K562 (cell line): ENCODE results near the gene VANGL1. TPM values are rescaled to one million over a fixed set of nuclear protein-coding genes. Genes with fewer than 3 reads are reported as not detected.

Experiments
- ATAC-seq: fragments of 200-7000 bp; cut with Tn5 transposase; 3 replicates; pipeline ENCODE4 v1.9.1; 2020; ENCODE audit warnings: moderate library complexity
- BruUV-seq: library from RNA; stranded (reverse); fragments of 400-500 nt; replicated peaks from 2 replicates; lab custom pipeline; 2021; lab: Mats Ljungman, UMichigan
- CTCF ChIA-PET: fragments of 300-600 bp; formaldehyde crosslinking; extraction: SDS; loops from one replicate; lab custom pipeline; 2021; ENCODE audit warnings: low intra/inter-chr PET ratio; lab: Yijun Ruan, JAX
- POLR2A ChIA-PET: fragments of 300-600, 350-650 bp; sonication (Branson Sonifier 250); formaldehyde crosslinking; extraction: SDS; loops from one replicate; lab custom pipeline; 2021; ENCODE audit warnings: antibody characterized with exemption, inconsistent platforms; lab: Yijun Ruan, JAX
- DNase-seq, 4 experiments: peaks; one replicate each; pipeline versions ENCODE4 v3.0.0 to v3.0.0-alpha.2; 2011 to 2018; ENCODE audit warnings: low spot score in 3 of 4, mixed read lengths in 3 of 4; ENCODE audit errors: extremely low read depth in 1 of 4
- FAIRE-seq: peaks from 2 replicates; lab custom pipeline; 2011; peaks lifted over from hg19 to GRCh38; lab: Jason Lieb, UNC
- H2AFZ ChIP-seq: 2 replicates; pipeline ENCODE4 v1.6.0; 2011; ENCODE audit warnings: low read depth, low read length, control low read depth, inconsistent platforms
- H3K27ac ChIP-seq: fragments of 200-600 bp; 3 replicates; pipeline ENCODE4 v1.8.0; 2011; ENCODE audit warnings: low read depth, mild to moderate bottlenecking, control low read depth, inconsistent platforms, low read length, moderate library complexity, mixed read lengths; ENCODE audit errors: extremely low read depth
- H3K27me3 ChIP-seq, 2 experiments: fragments of 300-600 bp in 1 of 2; 2 replicates in 1 of 2; 3 replicates in 1 of 2; pipeline versions ENCODE4 v1.6.0 to v1.8.0; 2011; ENCODE audit warnings: inconsistent platforms in 2 of 2, low read length in 2 of 2, mild to moderate bottlenecking in 1 of 2, mixed read lengths in 1 of 2, moderate library complexity in 1 of 2; ENCODE audit not compliant: control insufficient read depth in 2 of 2, insufficient read depth in 2 of 2
- H3K36me3 ChIP-seq: fragments of 300-600 bp; 3 replicates; pipeline ENCODE4 v1.8.0; 2011; ENCODE audit warnings: mild to moderate bottlenecking, low read length, inconsistent platforms; ENCODE audit not compliant: control insufficient read depth, insufficient read depth
- H3K4me1 ChIP-seq, 2 experiments: fragments of 200-600 bp in 1 of 2; replicated peaks in 1 of 2; 2 replicates in 1 of 2; 3 replicates in 1 of 2; pipeline versions ENCODE4 v1.5.1 to v1.8.0; 2011; ENCODE audit warnings: inconsistent platforms in 2 of 2, low read length in 2 of 2, mild to moderate bottlenecking in 1 of 2, mixed read lengths in 1 of 2, moderate library complexity in 1 of 2; ENCODE audit not compliant: control insufficient read depth in 2 of 2, insufficient read depth in 2 of 2
- H3K4me2 ChIP-seq: 2 replicates; pipeline ENCODE4 v1.6.1; 2011; ENCODE audit warnings: low read length, control low read depth, inconsistent platforms, mixed read lengths; ENCODE audit not compliant: insufficient read depth
- H3K4me3 ChIP-seq: fragments of 200-600 bp; sonication (generic), shearing (Covaris generic); 2 replicates; pipeline ENCODE4 v1.5.1; 2016; ENCODE audit warnings: control low read depth, inconsistent platforms
- H3K79me2 ChIP-seq: fragments of 200-600 bp; 3 replicates; pipeline ENCODE4 v1.8.0; 2011; ENCODE audit warnings: low read length, inconsistent platforms; ENCODE audit not compliant: control insufficient read depth, insufficient read depth
- H3K9ac ChIP-seq, 2 experiments: 2 replicates each; pipeline versions ENCODE4 v1.6.0 to v1.6.1; 2011; ENCODE audit warnings: low read depth in 2 of 2, low read length in 2 of 2, control low read depth in 1 of 2, inconsistent platforms in 1 of 2, mild to moderate bottlenecking in 1 of 2, mixed read lengths in 1 of 2; ENCODE audit not compliant: insufficient read depth in 1 of 2
- H3K9me1 ChIP-seq: one replicate; pipeline ENCODE4 v1.6.0; 2011; ENCODE audit warnings: inconsistent platforms, mild to moderate bottlenecking, low read length, moderate library complexity; ENCODE audit not compliant: control insufficient read depth, insufficient read depth
- H3K9me3 ChIP-seq: replicated peaks from 2 replicates; pipeline ENCODE4 v1.5.1; 2011; ENCODE audit warnings: low read depth, low read length, inconsistent platforms; ENCODE audit not compliant: control insufficient read depth, insufficient read depth
- H4K20me1 ChIP-seq: replicated peaks from 2 replicates; pipeline ENCODE4 v1.6.1; 2011; ENCODE audit warnings: low read length, inconsistent platforms, mixed read lengths; ENCODE audit not compliant: control insufficient read depth, insufficient read depth
- MBD1 ChIP-seq: fragments of 250-450 bp; sonication (Bioruptor Pico); IDR thresholded peaks from 2 replicates; pipeline ENCODE4 v1.8.0; 2022; ENCODE audit warnings: inconsistent platforms
- MGA ChIP-seq: fragments of 450-650 bp; IDR thresholded peaks from 2 replicates; pipeline ENCODE4 v1.6.1; 2016; ENCODE audit warnings: mild to moderate bottlenecking, moderate library complexity
- PURB ChIP-seq: sonication (generic); formaldehyde crosslinking; IDR thresholded peaks from 2 replicates; pipeline ENCODE4 v1.9.0; 2021; ENCODE audit warnings: low read depth, mild to moderate bottlenecking, missing genetic modification reagents
- TCF7L2 ChIP-seq: fragments of 150-350 bp; IDR thresholded peaks from 2 replicates; pipeline ENCODE4 v1.6.1; 2016; ENCODE audit warnings: low read depth, mild to moderate bottlenecking, low read length, moderate library complexity
- ZNF699 ChIP-seq: fragments of 250-450 bp; sonication (Bioruptor Pico); IDR thresholded peaks from 2 replicates; pipeline ENCODE4 v1.8.0; 2021; ENCODE audit warnings: mild to moderate bottlenecking, moderate library complexity; ENCODE audit not compliant: insufficient replicate concordance
- WGBS: fragments of 100-300 bp; shearing (Covaris generic); methylation state at CpG from one replicate; pipeline ENCODE4 v1.1.6; 2016; ENCODE audit warnings: low coverage, mixed read lengths; ENCODE audit not compliant: insufficient coverage; ENCODE audit errors: missing lambda C conversion rate; 5-methylcytosine and 5-hydroxymethylcytosine counted together
- in situ Hi-C: fragments of 300-500 bp; cut with MboI; formaldehyde crosslinking; loops from 4 replicates; pipeline ENCODE4 v1.15.0; 2018; ENCODE audit warnings: inconsistent platforms, mixed read lengths
- intact Hi-C: fragments of 100-400 bp; cut with micrococcal nuclease; formaldehyde crosslinking; loops from 2 replicates; pipeline ENCODE4 v1.14.2; 2022
- polyA plus RNA-seq, 8 experiments: library from polyadenylated mRNA; depleted of rRNA in 4 of 8; stranded (reverse) in 5 of 8; unstranded in 3 of 8; fragments of >200 nt; fragmentation: Nextera tagmentation in 2 of 8; fragmentation: Illumina TruSeq in 1 of 8; extraction: Ambion mirVana in 2 of 8; extraction: Trizol in 1 of 8; gene quantifications; 2 replicates each; pipeline versions ENCODE4 v1.2.1 to v1.2.3, GENCODE V29; 2011 to 2014; ENCODE audit warnings: inconsistent platforms in 1 of 8, missing spikeins in 1 of 8
- total RNA-seq, 7 experiments: library from RNA; depleted of rRNA in 6 of 7; stranded (reverse); fragments of >200 nt in 6 of 7; fragmentation: Illumina TruSeq in 2 of 7; extraction: Trizol in 2 of 7; gene quantifications; 2 replicates each; pipeline versions ENCODE4 v1.2.1 to v1.2.3, GENCODE V29; 2011 to 2021; ENCODE audit warnings: low replicate concordance in 1 of 7
- TF ChIP-seq, protein P1 (sequence below): fragments of 200-400 bp; formaldehyde crosslinking; IDR thresholded peaks from 2 replicates; pipeline ENCODE4 v1.6.1; 2017; ENCODE audit warnings: mild to moderate bottlenecking, low read depth, low read length, moderate library complexity

VANGL1 gene
- total and polyA plus RNA-seq, 9 of the 15 experiments (the other 6 are each of a cell fraction or from before 2014, with no cell fraction given), result 0.90 to 12.8 (median 9.6) TPM

DNA sequence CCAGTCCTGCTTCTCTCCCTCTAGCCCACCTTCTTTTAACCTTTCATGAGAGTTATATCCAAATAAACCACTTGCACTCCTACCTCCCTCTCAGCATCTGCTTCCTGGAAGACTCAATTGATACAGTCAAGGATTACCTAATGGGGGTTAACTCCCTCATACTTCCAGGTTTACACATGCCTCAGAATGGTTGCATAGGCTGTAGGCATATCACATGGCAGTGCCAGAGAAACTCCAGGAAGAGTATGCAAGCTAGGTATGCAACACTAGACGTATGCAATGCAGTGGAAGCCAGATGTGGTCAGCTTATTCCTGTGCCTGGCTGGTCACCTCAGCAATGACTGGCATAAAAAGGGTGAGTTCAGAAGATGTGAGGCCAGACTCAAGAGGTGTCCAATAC is 32.7 kb upstream of the VANGL1 start:
- ChIA-PET CTCF (interaction anchor here (1.5 to 2.9 kb wide), 3 partner anchors 97 to 164 kb away, joined by 4 to 22 read pairs (median 14); no protein-coding TSS in a partner anchor), POLR2A (interaction anchor here (1.0 kb wide), 1 partner anchor 62 kb away, joined by 5 read pairs; no protein-coding TSS in a partner anchor)
- H3K36me3 ChIP-seq, result no peaks in the 10 kb centered on the region
- peaks cover 0 to 24% of the 10 kb centered on the region in 2 experiments; a peak in 2 of 5 replicates for H3K27me3 ChIP-seq
- no peak overlapping the region for H3K27ac ChIP-seq
- H4K20me1 ChIP-seq, result no peaks in the 10 kb centered on the region
- H3K9ac ChIP-seq, result no peak overlapping the region
- WGBS, result 5% methylated on average over 1 of the region's 1 CpG
- intact Hi-C loops (loop anchor here (1.0 to 2.0 kb wide), 2 partner anchors 68 to 156 kb away; no protein-coding TSS in a partner anchor), in situ Hi-C loops (loop anchor here (5.0 kb wide), 2 partner anchors 98 to 373 kb away; no protein-coding TSS in a partner anchor)
- H3K9me1 ChIP-seq, result no peaks in the 10 kb centered on the region
- no peak overlapping the region for H3K4me2 ChIP-seq
- H3K4me1 ChIP-seq, result no peaks in the 10 kb centered on the region
- H3K79me2 ChIP-seq, result no peaks in the 10 kb centered on the region
- no peak; the same call in 2 of the 3 replicates for ATAC-seq
- H3K9me3 ChIP-seq, result no peaks in the 10 kb centered on the region
- H2AFZ ChIP-seq, result no peak overlapping the region
- no peak for DNase-seq
- FAIRE-seq, result no peak
- H3K4me3 ChIP-seq, result no peak overlapping the region
- BruUV-seq, result no TSS peak
- TF ChIP-seq, protein P1, sequence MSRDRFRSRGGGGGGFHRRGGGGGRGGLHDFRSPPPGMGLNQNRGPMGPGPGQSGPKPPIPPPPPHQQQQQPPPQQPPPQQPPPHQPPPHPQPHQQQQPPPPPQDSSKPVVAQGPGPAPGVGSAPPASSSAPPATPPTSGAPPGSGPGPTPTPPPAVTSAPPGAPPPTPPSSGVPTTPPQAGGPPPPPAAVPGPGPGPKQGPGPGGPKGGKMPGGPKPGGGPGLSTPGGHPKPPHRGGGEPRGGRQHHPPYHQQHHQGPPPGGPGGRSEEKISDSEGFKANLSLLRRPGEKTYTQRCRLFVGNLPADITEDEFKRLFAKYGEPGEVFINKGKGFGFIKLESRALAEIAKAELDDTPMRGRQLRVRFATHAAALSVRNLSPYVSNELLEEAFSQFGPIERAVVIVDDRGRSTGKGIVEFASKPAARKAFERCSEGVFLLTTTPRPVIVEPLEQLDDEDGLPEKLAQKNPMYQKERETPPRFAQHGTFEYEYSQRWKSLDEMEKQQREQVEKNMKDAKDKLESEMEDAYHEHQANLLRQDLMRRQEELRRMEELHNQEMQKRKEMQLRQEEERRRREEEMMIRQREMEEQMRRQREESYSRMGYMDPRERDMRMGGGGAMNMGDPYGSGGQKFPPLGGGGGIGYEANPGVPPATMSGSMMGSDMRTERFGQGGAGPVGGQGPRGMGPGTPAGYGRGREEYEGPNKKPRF, result no peak
- no peak for TF ChIP-seq ZNF699
- TF ChIP-seq MBD1 (CRISPR knock-in tag), result no peak
- TF ChIP-seq TCF7L2, result no peak
- TF ChIP-seq MGA, result no peak
- TF ChIP-seq PURB (CRISPR knock-in tag), result no peak
